Stomach (tissue), 9 donors: ENCODE data around the gene DCLRE1A. TPM values are rescaled to one million over a fixed set of nuclear protein-coding genes. Genes with fewer than 3 reads are reported as not detected.

Experiments used
- DNase-seq, 2 donors: peaks; one replicate each; pipeline versions ENCODE4 v3.0.0 to v3.0.0-alpha.2; 2013 to 2019
- H3K27ac ChIP-seq, 5 donors: fragments of 200-600 bp in 4 of 5; sonication (generic) in 4 of 5; one replicate each; pipeline ENCODE4 v1.5.1; 2013 to 2019; ENCODE audit warnings: mild to moderate bottlenecking in 1 of 5, moderate library complexity in 1 of 5
- H3K27me3 ChIP-seq, 3 donors: fragments of 200-600 bp; sonication (generic); one replicate each; pipeline ENCODE4 v1.5.1; 2017 to 2019; ENCODE audit warnings: mixed run types in 1 of 3
- H3K36me3 ChIP-seq, 4 donors: fragments of 200-600 bp; sonication (generic); 1 replicate in 3 of 4; 2 replicates in 1 of 4; pipeline ENCODE4 v1.5.1; 2016 to 2019
- H3K4me1 ChIP-seq, 4 donors: fragments of 200-600 bp; sonication (generic); one replicate each; pipeline ENCODE4 v1.5.1; 2016 to 2019
- H3K4me3 ChIP-seq, 4 donors: fragments of 200-600 bp; sonication (generic) in 3 of 4; one replicate each; pipeline ENCODE4 v1.5.1; 2016 to 2019; ENCODE audit warnings: mild to moderate bottlenecking in 1 of 4
- H3K9me3 ChIP-seq, 4 donors: fragments of 200-600 bp; sonication (generic); one replicate each; pipeline ENCODE4 v1.5.1; 2016 to 2019
- CTCF ChIP-seq, 7 experiments: fragments of 450-650 bp in 4 of 7; fragments of 200-600 bp in 3 of 7; sonication (generic) in 3 of 7; IDR thresholded peaks; one replicate each; pipeline ENCODE4 v1.5.1; 2016 to 2019; ENCODE audit warnings: antibody characterized with exemption in 7 of 7, control low read depth in 2 of 7, mild to moderate bottlenecking in 1 of 7
- EP300 ChIP-seq: sonication (generic); formaldehyde crosslinking; IDR thresholded peaks from one replicate; pipeline ENCODE4 v1.6.1; 2017; ENCODE audit warnings: antibody characterized with exemption
- POLR2A ChIP-seq, 4 donors: fragments of 450-650 bp; IDR thresholded peaks; one replicate each; pipeline ENCODE4 v1.6.1; 2016; ENCODE audit warnings: antibody characterized with exemption in 4 of 4, control low read depth in 2 of 4, mild to moderate bottlenecking in 1 of 4, moderate library complexity in 1 of 4
- POLR2AphosphoS5 ChIP-seq, 3 donors: sonication (generic); formaldehyde crosslinking; IDR thresholded peaks; one replicate each; pipeline ENCODE4 v1.6.1; 2016; ENCODE audit warnings: antibody characterized with exemption in 3 of 3
- WGBS, 5 donors: extraction: QIAGEN DNeasy Blood & Tissue Kit in 3 of 5; methylation state at CpG; one replicate each; pipeline versions ENCODE4 v1.1.5 to v1.1.7; 2013 to 2018; 5-methylcytosine and 5-hydroxymethylcytosine counted together
- intact Hi-C: fragments of 100-400 bp; cut with DNase I; formaldehyde crosslinking; loops from one replicate; pipeline ENCODE4 v1.15.1; 2023; ENCODE audit warnings: low total_unique reads
- polyA plus RNA-seq, 3 donors: library from polyadenylated mRNA; stranded (reverse); fragments of 200-250 nt; gene quantifications; one replicate each; pipeline ENCODE4 v1.2.3, GENCODE V29; 2013
- total RNA-seq, 5 donors: library from RNA; depleted of rRNA; stranded (reverse); fragments of >200 nt; gene quantifications; one replicate each; pipeline versions ENCODE4 v1.1.0 to v1.2.3, GENCODE V29; 2014 to 2016
- donor health status: healthy with polysubstance abuse.
- donor health status: Bipolar disorder and iron deficiency.
- donor health status: healthy.

DCLRE1A gene
- total and polyA plus RNA-seq, 8 donors: 2.0 to 11.7 (median 3.6) TPM

DNA sequence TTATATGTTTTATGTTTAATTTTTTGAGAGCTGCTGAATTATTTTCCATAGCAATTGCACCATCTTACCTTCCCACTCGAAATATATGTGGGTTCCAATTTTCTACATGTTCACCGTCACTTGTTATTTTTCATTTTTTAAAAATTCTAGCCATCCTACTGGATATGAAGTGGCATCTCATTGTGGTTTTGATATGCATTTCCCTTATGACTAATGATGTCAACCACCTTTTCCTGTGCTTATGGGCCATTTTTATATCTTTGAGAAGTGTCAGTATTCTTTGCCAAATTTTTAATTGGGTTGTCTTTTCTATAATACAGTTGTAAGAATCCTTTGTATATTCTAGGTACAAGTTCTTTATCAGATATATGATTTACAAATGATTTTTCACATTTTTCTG is 28.4 kb upstream of the DCLRE1A start:
- Histone ChIP-seq H3K27me3 (no peaks in the 10 kb centered on the region), H3K4me3 (no peak overlapping the region), H3K4me1 (no peaks in the 10 kb centered on the region), H3K9me3 (no peaks in the 10 kb centered on the region), H3K27ac (no peak overlapping the region), H3K36me3 (peaks cover 0 to 70% (median 34%) of the 10 kb centered on the region in 4 donors)
- DNase-seq: no peak
- intact Hi-C loops: no loop called here
- WGBS, 5 donors: 83 to 96% (median 91%) methylated on average over 2 of the region's 2 CpGs
- no peak for TF ChIP-seq POLR2A (IDR thresholded peaks at IDR 0.05)
- no peak for TF ChIP-seq POLR2AphosphoS5 (IDR thresholded peaks at IDR 0.05)

DNA sequence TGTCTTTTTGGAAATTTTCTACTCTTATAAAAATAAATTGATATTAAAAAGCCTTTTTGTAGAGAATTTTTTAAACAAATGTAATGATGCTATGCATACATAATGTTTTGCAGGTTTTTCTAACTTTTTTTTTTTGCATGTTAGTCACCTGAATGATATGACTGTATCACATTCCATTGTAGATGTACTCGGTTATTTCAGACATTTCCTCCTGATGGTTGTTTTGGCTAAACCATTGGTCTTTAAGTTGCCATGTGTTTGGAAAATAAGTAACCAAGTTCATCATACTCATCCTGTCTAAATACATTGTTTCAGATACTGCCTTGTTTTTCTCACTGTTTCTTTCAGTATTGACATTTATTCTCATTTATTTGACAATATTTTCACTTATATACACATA is 26.4 kb upstream of the DCLRE1A start:
- Histone ChIP-seq H3K9me3 (no peaks in the 10 kb centered on the region), H3K27ac (no peak overlapping the region), H3K4me3 (no peak overlapping the region), H3K27me3 (no peaks in the 10 kb centered on the region), H3K36me3 (peaks cover 0 to 61% (median 24%) of the 10 kb centered on the region in 4 donors), H3K4me1 (peaks cover 0 to 6% (median 2%) of the 10 kb centered on the region in 4 donors)
- WGBS, 5 donors: 42 to 88% (median 70%) methylated on average over 1 of the region's 1 CpG
- intact Hi-C loops: no loop called here
- no peak for TF ChIP-seq EP300
- no peak for TF ChIP-seq CTCF (IDR thresholded peaks at IDR 0.05)
- TF ChIP-seq POLR2A (IDR thresholded peaks at IDR 0.05): no peak
- TF ChIP-seq POLR2AphosphoS5 (IDR thresholded peaks at IDR 0.05): no peak
- no peak for DNase-seq

DNA sequence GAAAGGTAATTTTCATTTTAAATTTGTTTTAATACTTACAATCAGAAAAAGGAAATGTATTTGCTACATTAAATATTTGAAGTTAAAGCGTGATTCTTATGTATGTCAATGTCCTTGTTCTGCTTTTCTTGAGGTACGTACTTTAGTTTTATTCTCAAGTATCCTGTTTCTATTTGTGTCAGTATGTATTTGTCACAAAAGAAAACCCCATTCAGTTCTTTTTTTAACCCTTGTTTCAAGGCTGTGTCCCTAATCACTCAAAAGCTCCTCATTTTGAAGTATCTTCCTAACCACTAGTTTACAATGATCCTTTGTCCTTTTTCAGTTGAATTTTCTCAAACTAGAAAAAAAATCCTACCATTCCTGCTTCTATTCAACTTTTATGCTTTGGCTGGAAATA is 25.8 kb upstream of the DCLRE1A start:
- 84 to 91% (median 88%) methylated on average over 2 of the region's 2 CpGs for WGBS, 5 donors
- H3K4me1 ChIP-seq: peaks cover 0 to 10% (median 4%) of the 10 kb centered on the region in 4 donors
- H3K4me3 ChIP-seq: no peak overlapping the region
- H3K36me3 ChIP-seq: peaks cover 0 to 57% (median 21%) of the 10 kb centered on the region in 4 donors
- no peak overlapping the region for H3K27ac ChIP-seq
- no peaks in the 10 kb centered on the region for H3K27me3 ChIP-seq
- no peak for TF ChIP-seq CTCF (IDR thresholded peaks at IDR 0.05)
- TF ChIP-seq EP300: no peak
- DNase-seq: no peak
- intact Hi-C loops: no loop called here
- H3K9me3 ChIP-seq: no peaks in the 10 kb centered on the region

GRCh38 chr10:113876461-113876860 is 22.6 kb upstream of the DCLRE1A start:
- intact Hi-C loops: no loop called here
- Histone ChIP-seq H3K4me1 (peaks cover 0 to 10% (median 4%) of the 10 kb centered on the region in 4 donors), H3K4me3 (no peak overlapping the region), H3K27ac (no peak overlapping the region), H3K27me3 (no peaks in the 10 kb centered on the region), H3K36me3 (peaks cover 0 to 46% (median 20%) of the 10 kb centered on the region in 4 donors), H3K9me3 (peaks cover 0 to 18% (median 3%) of the 10 kb centered on the region in 4 donors)
- no peak for TF ChIP-seq POLR2A (IDR thresholded peaks at IDR 0.05)
- no peak for TF ChIP-seq EP300
- DNase-seq: no peak
- WGBS, 5 donors: 74 to 77% (median 75%) methylated on average over 3 of the region's 3 CpGs

GRCh38 chr10:113875212-113875611 is 21.3 kb upstream of the DCLRE1A start:
- no peak for TF ChIP-seq POLR2AphosphoS5 (IDR thresholded peaks at IDR 0.05)
- no peak for TF ChIP-seq CTCF (IDR thresholded peaks at IDR 0.05)
- no peak for TF ChIP-seq EP300
- no peak for TF ChIP-seq POLR2A (IDR thresholded peaks at IDR 0.05)
- no peaks in the 10 kb centered on the region for H3K27me3 ChIP-seq
- H3K27ac ChIP-seq: no peak overlapping the region
- H3K36me3 ChIP-seq: peaks cover 0 to 33% (median 16%) of the 10 kb centered on the region in 4 donors
- H3K9me3 ChIP-seq: peaks cover 0 to 18% (median 3%) of the 10 kb centered on the region in 4 donors
- peaks cover 0 to 10% (median 4%) of the 10 kb centered on the region in 4 donors for H3K4me1 ChIP-seq
- H3K4me3 ChIP-seq: no peak overlapping the region
- intact Hi-C loops: no loop called here
- no peak for DNase-seq
- WGBS, 5 donors: 73 to 89% (median 83%) methylated on average over 1 of the region's 1 CpG
